AG08395 (cell line): ENCODE measurements around the gene COL4A3.
"Not testable (repeated sequence)": the region's sequence is repeated elsewhere in the genome, so short reads cannot be mapped to it uniquely, and the experiment has no call there.

ENCODE experiments used
- DNase-seq: peaks from one replicate; pipeline ENCODE4 v3.0.0; 2012; ENCODE audit warnings: mixed read lengths, low spot score

The COL4A3 gene

GRCh38 chr2:227154986-227155774 lies 9.2 kb upstream of the COL4A3 start:
- DNase-seq: no peak

- no peak for DNase-seq
Observed at GRCh38 chr2:227160164-227160563, 4.3 kb upstream of the COL4A3 start.

- DNase-seq: no peak
Observed at GRCh38 chr2:227161947-227162346, 2.5 kb upstream of the COL4A3 start.

- no peak for DNase-seq
Observed at GRCh38 chr2:227163485-227163997, 883 bp upstream of the COL4A3 start.

GRCh38 chr2:227164763-227165291 lies 403 bp downstream of the COL4A3 start:
- no peak for DNase-seq

GRCh38 chr2:227171779-227172178 lies 7.4 kb downstream of the COL4A3 start:
- not testable (repeated sequence) for DNase-seq

- DNase-seq: no peak
Observed at GRCh38 chr2:227177592-227178336, 13.3 kb downstream of the COL4A3 start.

- no peak for DNase-seq
Observed at GRCh38 chr2:227179988-227180685, 15.7 kb downstream of the COL4A3 start.

- no peak for DNase-seq
Observed at GRCh38 chr2:227180770-227181169, 16.3 kb downstream of the COL4A3 start.

GRCh38 chr2:227182765-227183164 lies 18.3 kb downstream of the COL4A3 start:
- DNase-seq: no peak

GRCh38 chr2:227183657-227184367 lies 19.4 kb downstream of the COL4A3 start:
- no peak for DNase-seq

- no peak for DNase-seq
Observed at GRCh38 chr2:227185615-227186232, 21.3 kb downstream of the COL4A3 start.

GRCh38 chr2:227186751-227187150 lies 22.3 kb downstream of the COL4A3 start:
- DNase-seq: no peak

- DNase-seq: no peak
Observed at GRCh38 chr2:227188292-227188691, 23.9 kb downstream of the COL4A3 start.

- no peak for DNase-seq
Observed at GRCh38 chr2:227191367-227191766, 26.9 kb downstream of the COL4A3 start.

GRCh38 chr2:227192491-227192890 lies 28.1 kb downstream of the COL4A3 start:
- DNase-seq: no peak

- no peak for DNase-seq
Observed at GRCh38 chr2:227194219-227194618, 29.8 kb downstream of the COL4A3 start.

- no peak for DNase-seq
Observed at GRCh38 chr2:227198866-227199265, 34.4 kb downstream of the COL4A3 start.

- no peak for DNase-seq
Observed at GRCh38 chr2:227201771-227202170, 37.3 kb downstream of the COL4A3 start.

GRCh38 chr2:227204452-227204851 lies 40.0 kb downstream of the COL4A3 start:
- DNase-seq: no peak

- DNase-seq: no peak
Observed at GRCh38 chr2:227205701-227206100, 41.3 kb downstream of the COL4A3 start.
